ENCODE results near the gene NUMA1. TPM values are rescaled to one million over a fixed set of nuclear protein-coding genes. Genes with fewer than 3 reads are reported as not detected.

NUMA1 gene
- total and polyA plus RNA-seq, 12 donors = 54.1 to 159 (median 83.4) TPM

- peak in 2 of 9 donors; percentile 12 to 18 for TF ChIP-seq CTCF (IDR thresholded peaks at IDR 0.05)
- DNase-seq (peak; percentile 71 to 72), ATAC-seq (peak; percentile 67 to 87 (median 80))
- Histone ChIP-seq H3K27ac (peak overlapping the region in 9 of 10 donors; percentile 23 to 76 (median 53)), H3K27me3 (no peaks in the 10 kb centered on the region), H3K36me3 (peaks cover 15 to 100% (median 92%) of the 10 kb centered on the region in 9 donors), H3K9me3 (no peaks in the 10 kb centered on the region), H3K4me1 (peaks cover 33 to 55% (median 43%) of the 10 kb centered on the region in 9 donors), H3K4me3 (no peak overlapping the region)
- intact Hi-C loops (cut with DNase I) = loop anchor here in 3 of 10 donors (1.0 to 10.0 kb wide), 3 partner anchors 28 to 222 kb away; partner anchors contain the start of gene INPPL1 (in 1 of the 3)
- WGBS, 2 donors = 39 to 49% methylated on average over 33 of the region's 33 CpGs
Observed at GRCh38 chr11:72012897-72013721, 67.2 kb downstream of the NUMA1 start.

GRCh38 chr11:72012091-72012630 lies 68.2 kb downstream of the NUMA1 start:
- intact Hi-C loops (cut with DNase I) = loop anchor here in 2 of 10 donors (10.0 kb wide), 2 partner anchors 213 to 223 kb away; partner anchors contain the start of gene INPPL1 (in 1 of the 2)
- 78 to 82% methylated on average over 5 of the region's 5 CpGs for WGBS, 2 donors
- Histone ChIP-seq H3K36me3 (peaks cover 7 to 100% (median 92%) of the 10 kb centered on the region in 9 donors), H3K4me1 (peaks cover 33 to 55% (median 43%) of the 10 kb centered on the region in 9 donors), H3K27ac (peak overlapping the region in 9 of 10 donors; percentile 23 to 76 (median 53)), H3K4me3 (no peak overlapping the region), H3K27me3 (no peaks in the 10 kb centered on the region), H3K9me3 (no peaks in the 10 kb centered on the region)
- ATAC-seq (no peak), DNase-seq (no peak)
- no peak for TF ChIP-seq CTCF (IDR thresholded peaks at IDR 0.05)

GRCh38 chr11:72010529-72011233 lies 69.7 kb downstream of the NUMA1 start:
- 72 to 78% methylated on average over 10 of the region's 10 CpGs for WGBS, 2 donors
- H3K9me3 ChIP-seq = no peaks in the 10 kb centered on the region
- H3K4me3 ChIP-seq = no peak overlapping the region
- DNase-seq (no peak), ATAC-seq (peak in 5 of 8 donors; percentile 27 to 63 (median 43))
- peak overlapping the region in 4 of 10 donors; percentile 10 to 21 (median 16) for H3K27ac ChIP-seq
- no peaks in the 10 kb centered on the region for H3K27me3 ChIP-seq
- peaks cover 5 to 100% (median 92%) of the 10 kb centered on the region in 9 donors for H3K36me3 ChIP-seq
- peaks cover 34 to 55% (median 43%) of the 10 kb centered on the region in 9 donors for H3K4me1 ChIP-seq
- intact Hi-C loops (cut with DNase I) = loop anchor here in 2 of 10 donors (10.0 kb wide), 2 partner anchors 214 to 224 kb away; partner anchors contain the start of gene INPPL1 (in 1 of the 2)
- TF ChIP-seq CTCF (IDR thresholded peaks at IDR 0.05) = no peak

GRCh38 chr11:72009156-72009555 lies 71.2 kb downstream of the NUMA1 start:
- Histone ChIP-seq H3K4me3 (no peak overlapping the region), H3K9me3 (no peaks in the 10 kb centered on the region), H3K27me3 (no peaks in the 10 kb centered on the region), H3K4me1 (peaks cover 28 to 44% (median 35%) of the 10 kb centered on the region in 9 donors), H3K27ac (no peak overlapping the region), H3K36me3 (peaks cover 0 to 100% (median 92%) of the 10 kb centered on the region in 9 donors)
- no peak for TF ChIP-seq CTCF (IDR thresholded peaks at IDR 0.05)
- WGBS, 2 donors = 95 to 96% methylated on average over 6 of the region's 6 CpGs
- DNase-seq (no peak), ATAC-seq (no peak)
- intact Hi-C loops (cut with DNase I) = no loop called here

All from heart right ventricle (tissue), 16 donors.